GM19455 (cell line): ENCODE results near the gene CD99L2.
A peak's percentile ranks its signal among the peaks of the same experiment; 100 is the strongest.
"Not testable (repeated sequence)": the region's sequence is repeated elsewhere in the genome, so short reads cannot be mapped to it uniquely, and the experiment has no call there.

ENCODE experiments used
- ATAC-seq: cut with Tn5 transposase; IDR thresholded peaks from one replicate; pipeline ENCODE4 v1.9.1; 2021; ENCODE audit not compliant: unreplicated experiment

Gene CD99L2

DNA sequence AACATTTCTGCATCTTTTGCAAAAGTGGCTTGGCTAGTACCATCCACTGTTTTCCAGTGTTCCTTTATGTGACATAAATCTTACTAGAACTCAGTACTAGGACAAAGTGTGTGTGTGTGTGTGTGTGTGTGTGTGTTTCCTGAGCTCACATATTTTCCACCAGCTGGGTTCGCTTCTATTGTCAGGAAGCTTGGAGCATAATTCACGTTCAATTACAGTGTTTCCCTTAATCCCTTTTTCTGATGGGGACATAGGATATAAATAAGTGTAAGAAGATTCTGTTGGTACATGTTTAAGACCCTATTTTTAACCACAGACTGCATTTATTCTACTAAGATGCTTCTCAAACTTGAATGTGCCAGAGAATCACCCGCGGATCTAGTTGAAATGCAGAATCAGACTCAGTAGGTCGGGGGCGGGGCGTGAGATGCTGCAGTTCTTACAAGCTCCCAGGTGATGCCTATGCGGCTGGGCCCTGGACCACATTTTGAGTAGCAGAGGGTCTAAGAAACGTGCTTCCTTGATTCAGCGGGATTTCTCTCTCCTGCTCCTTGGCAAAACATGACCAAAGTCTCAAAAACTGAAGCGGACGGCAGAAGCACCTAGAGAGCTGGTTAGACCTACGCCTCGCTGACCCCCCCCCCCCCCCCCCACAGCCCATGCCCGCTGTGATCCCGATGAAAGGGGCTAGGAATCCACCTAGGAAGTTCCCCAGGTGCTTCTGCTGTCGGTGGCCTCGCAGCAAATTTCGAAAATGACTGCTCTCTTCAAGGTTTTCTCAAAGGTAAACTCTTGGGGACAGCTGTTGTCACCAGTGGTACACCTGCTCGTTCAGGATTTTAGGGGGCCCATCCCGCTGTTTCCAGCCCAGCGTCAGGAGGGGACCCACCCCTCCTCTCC is 797 bp downstream of the CD99L2 start:
- ATAC-seq: no peak

- no peak for ATAC-seq
Observed at GRCh38 chrX:150896632-150897031, 1.8 kb downstream of the CD99L2 start.

DNA sequence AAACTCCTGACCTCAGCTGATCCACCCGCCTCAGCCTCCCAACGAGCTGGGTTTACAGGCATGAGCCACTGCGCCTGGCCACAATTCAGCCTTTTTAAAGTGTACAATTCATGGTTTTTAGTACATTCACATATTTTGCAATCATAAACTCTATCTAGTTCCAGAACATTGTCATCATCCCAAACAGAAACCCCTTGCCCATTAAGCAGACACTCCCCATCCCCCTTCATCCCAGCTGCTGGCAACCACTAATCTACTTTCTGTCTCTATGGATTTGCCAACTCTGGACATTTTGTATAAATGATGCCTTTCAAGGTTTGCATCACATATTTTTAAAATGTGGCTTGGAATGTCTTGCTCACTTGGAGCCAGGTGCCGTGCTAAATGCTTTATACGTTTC is 4.5 kb downstream of the CD99L2 start:
- ATAC-seq: no peak

- ATAC-seq: no peak
Observed at GRCh38 chrX:150889131-150889530, 9.3 kb downstream of the CD99L2 start.

DNA sequence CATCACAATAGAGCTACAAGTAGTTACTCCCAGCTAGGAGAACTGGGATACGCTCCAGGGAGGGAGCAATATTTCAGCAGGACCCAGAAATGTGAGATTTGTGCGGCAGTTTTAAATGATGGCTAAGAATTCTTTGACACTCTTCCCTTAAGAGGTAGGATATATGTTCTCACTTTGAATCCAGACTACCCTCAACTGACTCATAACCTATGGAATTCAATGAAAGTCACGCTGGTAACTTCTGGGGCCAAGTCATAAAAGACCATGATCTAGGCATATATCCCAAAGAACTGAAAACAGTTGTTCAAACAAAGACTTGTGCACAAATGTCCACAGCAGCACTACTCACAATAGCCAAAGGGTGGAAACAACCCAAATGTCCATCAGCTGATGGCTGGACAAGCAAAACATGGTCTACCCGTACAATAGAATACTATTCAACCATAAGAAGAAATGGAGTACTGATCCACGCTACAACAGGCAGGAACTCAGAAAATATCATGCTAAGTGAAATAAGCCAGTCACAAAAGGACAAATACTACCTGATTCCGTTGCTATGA is 10.5 kb downstream of the CD99L2 start:
- no peak for ATAC-seq

GRCh38 chrX:150887268-150887667 is 11.2 kb downstream of the CD99L2 start:
- not testable (repeated sequence) for ATAC-seq

DNA sequence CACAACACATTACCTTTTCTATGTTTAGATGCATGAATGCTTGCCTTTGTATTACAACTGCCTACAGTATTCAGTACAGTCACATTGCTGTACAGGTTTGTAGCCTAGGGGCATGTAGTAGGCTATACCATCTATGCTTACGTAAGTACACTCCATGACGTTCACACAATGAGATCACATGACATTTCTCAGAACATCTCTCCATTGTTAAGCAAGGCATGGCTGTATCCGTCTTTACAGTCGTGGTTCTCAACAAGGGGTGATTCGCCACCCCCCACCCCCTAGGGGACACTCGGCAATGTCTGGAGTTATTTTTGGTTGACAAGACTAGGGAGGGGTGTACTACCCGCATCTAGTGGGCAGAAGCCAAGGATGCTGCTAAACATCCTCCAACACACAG is 12.1 kb downstream of the CD99L2 start:
- no peak for ATAC-seq

GRCh38 chrX:150880808-150881165 is 17.7 kb downstream of the CD99L2 start:
- ATAC-seq: no peak

DNA sequence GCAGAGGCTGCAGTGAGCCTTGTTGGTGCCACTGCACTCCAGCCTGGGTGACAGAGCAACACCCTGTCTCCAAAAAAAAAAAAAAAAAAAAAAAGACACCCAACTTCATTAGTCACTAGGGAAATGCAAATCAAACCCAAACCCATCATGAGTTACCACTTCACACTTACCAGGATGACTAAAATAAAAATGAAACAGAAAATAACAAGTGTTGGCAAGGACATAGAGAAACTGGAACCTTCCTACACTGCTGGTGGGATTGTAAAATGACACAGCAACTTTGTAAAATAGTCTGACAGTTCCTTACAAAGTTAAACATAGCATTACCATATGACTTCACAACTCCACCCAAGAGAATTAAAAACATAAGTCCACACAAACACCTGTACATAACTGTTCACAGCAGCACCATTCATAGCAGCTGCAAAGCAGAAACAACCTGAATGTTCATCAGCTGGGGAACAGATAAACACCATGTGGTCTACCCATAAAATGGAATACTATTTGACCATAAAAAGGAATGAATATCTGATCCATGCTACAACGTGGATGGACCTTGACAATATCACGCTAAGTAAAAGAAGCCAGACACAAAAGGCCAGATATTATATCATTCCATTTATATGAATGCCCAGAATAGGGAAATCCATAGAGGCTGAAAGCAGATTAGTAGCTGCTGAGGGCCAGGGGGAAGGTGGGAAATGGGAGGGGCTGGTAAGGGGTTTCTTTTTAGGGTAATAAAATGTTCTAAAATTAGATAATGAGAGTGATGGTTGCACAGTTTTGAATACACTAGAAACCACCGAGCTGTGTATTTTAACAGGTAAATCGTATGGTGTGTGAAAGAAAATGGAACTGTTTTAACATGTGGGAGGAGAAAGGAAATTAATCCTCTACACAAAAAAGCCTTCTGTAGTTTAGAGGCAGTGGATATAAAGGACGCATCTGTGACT is 18.3 kb downstream of the CD99L2 start:
- peak; percentile 82 for ATAC-seq

GRCh38 chrX:150875621-150876020 is 22.8 kb downstream of the CD99L2 start:
- ATAC-seq: not testable (repeated sequence)

DNA sequence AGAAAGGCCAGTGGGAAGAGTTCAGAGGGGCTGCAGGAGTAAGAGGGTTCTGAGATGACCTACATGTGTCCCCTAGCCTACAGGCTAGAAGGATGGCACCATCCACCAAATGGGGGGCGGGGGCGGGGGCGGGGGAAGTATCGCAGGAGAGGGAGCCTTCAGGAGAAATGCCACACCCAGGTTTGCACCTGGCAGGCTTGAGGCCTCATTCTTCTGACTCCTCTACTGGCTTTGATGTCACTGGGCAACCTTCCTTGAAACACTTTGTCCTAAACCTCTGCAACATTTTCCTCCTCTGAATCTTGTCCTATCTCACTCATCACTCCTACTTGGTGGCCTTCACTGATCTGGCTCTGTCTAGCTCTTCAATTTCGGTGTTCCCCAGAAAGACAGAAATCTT is 24.0 kb downstream of the CD99L2 start:
- ATAC-seq: no peak

GRCh38 chrX:150873616-150874015 is 24.9 kb downstream of the CD99L2 start:
- peak; percentile 48 for ATAC-seq

DNA sequence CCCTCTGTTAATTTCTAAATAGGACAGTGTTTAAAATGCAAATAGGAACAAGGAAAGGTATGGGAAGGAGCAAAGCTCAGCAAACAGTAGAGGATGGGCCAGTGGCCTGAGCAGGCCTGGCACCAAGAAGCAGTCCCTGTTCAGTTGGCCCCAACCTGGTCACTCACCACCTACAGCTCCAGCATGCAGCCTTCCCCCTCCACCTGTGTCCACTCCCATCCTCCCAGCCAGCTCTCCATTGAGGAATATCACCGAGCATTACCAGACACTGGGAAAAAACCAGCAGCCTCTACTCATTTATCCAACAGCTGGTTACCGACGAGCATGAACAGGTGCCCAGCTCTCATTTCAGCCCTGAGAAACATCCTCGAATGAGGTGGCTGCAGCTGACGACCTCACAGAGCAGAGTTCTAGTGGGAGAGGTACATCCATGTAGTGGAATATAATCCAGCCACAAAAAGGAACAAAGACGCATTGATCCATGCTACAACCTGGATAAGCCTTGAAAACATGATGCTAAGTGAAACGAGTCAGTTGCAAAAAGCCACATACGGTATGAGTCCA is 25.6 kb downstream of the CD99L2 start:
- no peak for ATAC-seq

DNA sequence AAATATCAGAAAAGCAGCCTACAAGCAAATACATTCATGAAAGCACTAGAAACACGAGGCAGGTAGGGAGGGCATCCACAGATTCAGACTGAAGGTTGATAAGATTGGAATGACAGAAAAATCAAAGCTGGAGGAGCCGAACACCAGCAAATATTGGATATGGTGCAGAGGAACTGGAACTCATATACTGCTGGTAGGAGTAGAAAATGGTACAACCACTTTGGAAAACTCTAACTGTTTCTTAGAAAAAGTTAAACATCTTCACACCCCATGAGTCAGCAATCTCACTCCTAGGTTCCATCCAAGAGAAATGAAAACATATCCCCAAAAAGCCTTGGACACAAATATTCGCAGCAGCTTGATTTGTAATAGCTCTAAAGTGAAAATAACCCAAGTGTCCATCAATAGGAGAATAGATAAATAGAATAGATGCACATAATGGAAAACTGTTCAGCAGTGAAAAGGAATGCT is 27.1 kb downstream of the CD99L2 start:
- no peak for ATAC-seq

DNA sequence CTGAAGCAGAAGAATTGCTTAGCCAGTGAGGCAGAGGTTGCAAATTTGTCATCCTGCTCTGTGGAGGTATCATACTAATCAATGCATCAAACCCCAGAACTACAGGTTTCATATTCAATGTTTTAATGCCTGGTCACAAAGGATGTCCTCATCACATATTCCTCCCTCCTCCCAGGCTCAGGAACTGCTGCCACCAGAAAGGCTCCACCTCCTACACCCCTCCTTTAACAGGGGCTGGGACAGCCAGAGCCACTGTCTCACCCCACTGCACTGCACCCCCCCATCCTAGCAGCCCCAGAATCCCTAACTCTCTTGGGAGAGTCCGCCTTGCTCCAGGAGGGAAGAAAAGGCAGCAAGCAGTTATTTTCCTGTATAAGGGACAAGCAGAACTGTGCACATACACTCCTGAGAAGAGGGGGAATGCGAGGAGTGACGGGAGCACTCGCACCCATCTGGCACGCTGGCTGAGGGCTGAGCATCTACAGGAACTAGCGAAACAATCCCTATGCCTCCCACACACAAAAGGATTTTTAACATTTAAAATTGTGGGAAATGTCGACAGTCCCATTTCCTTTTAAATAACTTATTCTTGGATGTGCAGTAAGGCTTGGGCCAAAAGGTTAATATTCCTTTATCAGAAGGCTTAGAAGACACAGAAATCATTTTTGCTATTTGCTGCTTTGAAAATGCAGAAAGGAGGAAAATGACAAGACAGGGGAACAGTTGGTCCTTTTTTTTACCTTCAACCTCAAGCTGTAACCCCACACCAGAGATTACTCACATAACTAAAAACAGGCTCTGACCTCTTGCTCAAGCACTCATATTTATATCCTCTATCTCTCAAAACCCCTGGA is 27.8 kb downstream of the CD99L2 start:
- ATAC-seq: no peak

DNA sequence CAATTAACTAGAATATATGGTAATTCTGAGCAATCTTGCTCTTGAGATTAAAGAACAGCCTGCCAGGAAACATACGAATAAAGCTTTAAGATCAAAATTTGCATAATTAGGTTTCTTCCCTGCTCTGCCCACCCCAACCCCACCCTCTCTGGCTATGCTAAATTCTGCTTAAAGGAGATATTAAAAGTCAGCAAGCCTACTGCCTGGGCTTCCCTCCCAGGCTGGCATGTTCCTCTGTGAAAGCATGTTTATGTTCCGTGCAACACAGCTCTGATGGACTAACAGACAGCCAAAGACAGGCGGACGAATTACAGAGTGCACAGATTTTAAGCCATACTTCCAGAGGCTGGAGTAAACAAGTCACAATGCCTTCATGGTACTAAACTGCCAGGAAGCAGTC is 28.4 kb downstream of the CD99L2 start:
- no peak for ATAC-seq

GRCh38 chrX:150869450-150869849 is 29.0 kb downstream of the CD99L2 start:
- ATAC-seq: peak; percentile 51

GRCh38 chrX:150868625-150869024 is 29.8 kb downstream of the CD99L2 start:
- ATAC-seq: no peak

- ATAC-seq: no peak
Observed at GRCh38 chrX:150864127-150864526, 34.3 kb downstream of the CD99L2 start.

- ATAC-seq: no peak
Observed at GRCh38 chrX:150863191-150863590, 35.3 kb downstream of the CD99L2 start.
